ENCODE measurements around the gene SYNM.
"Not testable (repeated sequence)": the region's sequence is repeated elsewhere in the genome, so short reads cannot be mapped to it uniquely, and the experiment has no call there.

Gene SYNM, protein sequence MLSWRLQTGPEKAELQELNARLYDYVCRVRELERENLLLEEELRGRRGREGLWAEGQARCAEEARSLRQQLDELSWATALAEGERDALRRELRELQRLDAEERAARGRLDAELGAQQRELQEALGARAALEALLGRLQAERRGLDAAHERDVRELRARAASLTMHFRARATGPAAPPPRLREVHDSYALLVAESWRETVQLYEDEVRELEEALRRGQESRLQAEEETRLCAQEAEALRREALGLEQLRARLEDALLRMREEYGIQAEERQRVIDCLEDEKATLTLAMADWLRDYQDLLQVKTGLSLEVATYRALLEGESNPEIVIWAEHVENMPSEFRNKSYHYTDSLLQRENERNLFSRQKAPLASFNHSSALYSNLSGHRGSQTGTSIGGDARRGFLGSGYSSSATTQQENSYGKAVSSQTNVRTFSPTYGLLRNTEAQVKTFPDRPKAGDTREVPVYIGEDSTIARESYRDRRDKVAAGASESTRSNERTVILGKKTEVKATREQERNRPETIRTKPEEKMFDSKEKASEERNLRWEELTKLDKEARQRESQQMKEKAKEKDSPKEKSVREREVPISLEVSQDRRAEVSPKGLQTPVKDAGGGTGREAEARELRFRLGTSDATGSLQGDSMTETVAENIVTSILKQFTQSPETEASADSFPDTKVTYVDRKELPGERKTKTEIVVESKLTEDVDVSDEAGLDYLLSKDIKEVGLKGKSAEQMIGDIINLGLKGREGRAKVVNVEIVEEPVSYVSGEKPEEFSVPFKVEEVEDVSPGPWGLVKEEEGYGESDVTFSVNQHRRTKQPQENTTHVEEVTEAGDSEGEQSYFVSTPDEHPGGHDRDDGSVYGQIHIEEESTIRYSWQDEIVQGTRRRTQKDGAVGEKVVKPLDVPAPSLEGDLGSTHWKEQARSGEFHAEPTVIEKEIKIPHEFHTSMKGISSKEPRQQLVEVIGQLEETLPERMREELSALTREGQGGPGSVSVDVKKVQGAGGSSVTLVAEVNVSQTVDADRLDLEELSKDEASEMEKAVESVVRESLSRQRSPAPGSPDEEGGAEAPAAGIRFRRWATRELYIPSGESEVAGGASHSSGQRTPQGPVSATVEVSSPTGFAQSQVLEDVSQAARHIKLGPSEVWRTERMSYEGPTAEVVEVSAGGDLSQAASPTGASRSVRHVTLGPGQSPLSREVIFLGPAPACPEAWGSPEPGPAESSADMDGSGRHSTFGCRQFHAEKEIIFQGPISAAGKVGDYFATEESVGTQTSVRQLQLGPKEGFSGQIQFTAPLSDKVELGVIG (N-terminal part only)

DNA sequence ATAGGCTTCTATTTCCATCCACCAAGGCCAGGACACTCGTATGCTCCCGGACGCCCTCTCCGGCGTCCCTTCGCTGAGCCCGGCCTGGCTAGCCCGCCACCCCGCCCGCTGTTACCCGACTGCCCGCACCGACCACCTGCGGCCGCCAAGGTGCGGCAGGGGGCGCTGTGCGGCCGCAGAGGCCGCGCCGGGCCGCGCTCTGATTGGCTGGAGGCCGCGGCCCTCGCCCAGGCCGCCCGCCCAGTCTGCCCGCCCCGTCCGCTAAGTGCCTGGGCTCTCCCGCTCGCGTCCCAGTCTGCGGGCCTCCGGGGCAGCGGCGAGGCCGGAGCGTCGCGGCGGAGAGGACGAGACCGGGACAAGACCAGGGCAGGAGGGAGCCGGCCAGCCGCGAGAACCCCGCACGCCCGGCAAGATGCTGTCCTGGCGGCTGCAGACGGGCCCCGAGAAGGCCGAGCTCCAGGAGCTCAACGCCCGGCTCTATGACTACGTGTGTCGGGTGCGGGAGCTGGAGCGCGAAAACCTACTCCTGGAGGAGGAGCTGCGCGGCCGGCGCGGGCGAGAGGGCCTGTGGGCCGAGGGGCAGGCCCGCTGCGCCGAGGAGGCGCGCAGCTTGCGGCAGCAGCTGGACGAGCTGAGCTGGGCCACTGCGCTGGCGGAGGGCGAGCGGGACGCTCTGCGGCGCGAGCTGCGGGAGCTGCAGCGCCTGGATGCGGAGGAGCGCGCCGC lies at the start of gene SYNM:
Gene SYNM (plus strand): TSS at position 293 of the 726 bp plus-strand sequence. CDS start 120 bp downstream, at position 413.
- DNase-seq (ENCODE audit: low read depth), result peak; percentile 50

DNA sequence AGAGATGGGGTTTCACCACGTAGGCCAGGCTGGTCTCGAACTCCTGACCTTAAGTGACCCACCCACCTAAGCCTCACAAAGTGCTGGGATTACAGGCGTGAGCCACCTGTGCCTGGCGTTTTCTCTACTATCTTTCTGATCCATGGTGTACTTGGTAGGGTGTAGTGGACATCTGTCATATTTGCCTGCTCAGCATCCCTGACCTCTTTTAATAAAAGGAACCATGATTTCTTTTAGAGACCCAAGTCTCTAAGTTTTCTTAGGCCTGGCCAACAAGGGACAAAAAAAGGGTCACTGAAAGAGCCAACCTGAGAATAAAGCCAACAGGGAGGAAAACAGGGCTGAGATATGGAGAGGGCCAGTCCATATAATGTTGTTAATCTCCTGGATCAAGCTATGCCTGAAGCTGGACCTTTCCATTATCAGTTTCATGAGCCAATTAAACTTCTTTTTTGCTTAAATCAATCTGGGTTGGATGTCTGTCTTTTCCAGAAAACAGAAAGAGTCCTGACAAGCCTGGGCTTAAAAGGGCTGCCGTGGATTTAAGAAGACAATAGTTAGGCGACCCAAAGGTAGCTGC lies 49.2 kb upstream of the SYNM start:
- DNase-seq (ENCODE audit: low read depth), result no peak

DNA sequence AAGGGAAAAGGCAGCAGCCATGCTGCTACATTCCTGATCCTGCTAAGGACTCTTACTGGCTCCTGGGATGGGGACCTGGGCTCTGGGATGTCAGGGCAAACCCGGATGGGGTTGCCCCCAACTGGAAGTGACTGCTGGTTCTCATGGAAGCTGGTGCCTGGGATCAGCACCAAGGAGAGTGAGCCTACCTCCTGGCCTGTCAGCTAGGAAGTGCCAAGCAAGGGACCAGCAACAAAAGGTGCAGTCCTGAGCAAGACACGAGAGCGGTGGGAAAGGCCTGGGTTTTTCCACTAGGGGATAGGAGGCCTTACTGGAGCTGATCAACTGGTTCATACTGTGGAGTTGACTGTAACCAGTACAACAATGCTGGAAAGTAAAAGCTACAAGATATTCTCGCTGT lies 47.9 kb upstream of the SYNM start:
- no peak for DNase-seq (ENCODE audit: low read depth)

DNA sequence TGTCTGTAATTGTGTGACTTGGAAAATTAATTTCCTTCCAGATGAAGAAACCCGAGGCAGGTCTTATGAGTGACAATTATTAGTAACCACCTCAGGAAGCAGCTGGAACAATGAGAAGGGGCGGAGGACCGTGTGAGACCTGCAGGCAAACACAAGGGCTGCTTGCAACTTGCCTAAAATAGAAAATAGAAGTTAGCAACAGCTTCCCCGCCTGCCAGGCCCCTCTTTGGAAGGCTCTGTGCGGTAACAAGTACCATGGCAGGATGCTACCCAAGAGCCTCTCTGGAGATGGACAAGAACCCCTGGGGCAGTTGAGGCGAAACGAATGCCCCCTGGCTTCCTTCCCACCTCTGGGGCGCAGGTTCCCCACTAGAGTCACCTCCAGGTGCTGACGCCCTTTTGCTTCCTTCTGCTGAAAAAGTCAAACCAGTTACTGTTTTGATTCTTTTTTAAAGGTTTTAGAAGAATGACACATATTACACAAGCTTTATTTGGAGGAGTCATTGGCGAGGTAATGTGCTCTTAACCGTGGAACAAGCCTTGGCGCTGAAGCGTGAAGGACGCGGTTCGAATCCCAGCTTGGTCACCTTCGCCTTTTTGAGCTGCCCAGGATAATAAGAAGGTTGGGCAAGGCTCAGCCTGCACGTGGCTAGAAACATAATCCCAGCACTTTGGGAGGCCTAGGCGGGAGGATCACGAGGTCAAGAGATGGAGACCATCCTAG lies 47.0 kb upstream of the SYNM start:
- DNase-seq (ENCODE audit: low read depth), result no peak

DNA sequence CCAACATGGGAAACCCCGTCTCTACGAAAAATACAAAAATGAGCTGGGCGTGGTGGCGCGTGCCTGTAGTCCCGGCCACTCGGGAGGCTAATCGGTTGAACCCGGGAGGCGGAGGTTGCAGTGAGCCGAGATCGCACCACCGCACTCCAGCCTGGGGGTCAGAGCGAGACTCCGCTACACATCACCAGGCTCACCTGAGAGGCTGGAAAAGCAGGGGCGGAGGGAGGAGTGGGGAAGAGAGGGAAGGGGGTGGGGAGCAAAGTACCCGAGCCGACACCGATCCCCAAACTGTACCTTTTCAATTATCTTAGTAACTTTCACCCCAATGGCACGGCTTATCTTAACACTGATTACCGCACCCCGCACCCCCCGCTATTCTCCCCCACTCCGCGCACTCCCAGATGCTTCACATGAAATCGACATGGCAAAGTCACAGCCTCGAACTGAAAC lies 46.4 kb upstream of the SYNM start:
- no peak for DNase-seq (ENCODE audit: low read depth)

DNA sequence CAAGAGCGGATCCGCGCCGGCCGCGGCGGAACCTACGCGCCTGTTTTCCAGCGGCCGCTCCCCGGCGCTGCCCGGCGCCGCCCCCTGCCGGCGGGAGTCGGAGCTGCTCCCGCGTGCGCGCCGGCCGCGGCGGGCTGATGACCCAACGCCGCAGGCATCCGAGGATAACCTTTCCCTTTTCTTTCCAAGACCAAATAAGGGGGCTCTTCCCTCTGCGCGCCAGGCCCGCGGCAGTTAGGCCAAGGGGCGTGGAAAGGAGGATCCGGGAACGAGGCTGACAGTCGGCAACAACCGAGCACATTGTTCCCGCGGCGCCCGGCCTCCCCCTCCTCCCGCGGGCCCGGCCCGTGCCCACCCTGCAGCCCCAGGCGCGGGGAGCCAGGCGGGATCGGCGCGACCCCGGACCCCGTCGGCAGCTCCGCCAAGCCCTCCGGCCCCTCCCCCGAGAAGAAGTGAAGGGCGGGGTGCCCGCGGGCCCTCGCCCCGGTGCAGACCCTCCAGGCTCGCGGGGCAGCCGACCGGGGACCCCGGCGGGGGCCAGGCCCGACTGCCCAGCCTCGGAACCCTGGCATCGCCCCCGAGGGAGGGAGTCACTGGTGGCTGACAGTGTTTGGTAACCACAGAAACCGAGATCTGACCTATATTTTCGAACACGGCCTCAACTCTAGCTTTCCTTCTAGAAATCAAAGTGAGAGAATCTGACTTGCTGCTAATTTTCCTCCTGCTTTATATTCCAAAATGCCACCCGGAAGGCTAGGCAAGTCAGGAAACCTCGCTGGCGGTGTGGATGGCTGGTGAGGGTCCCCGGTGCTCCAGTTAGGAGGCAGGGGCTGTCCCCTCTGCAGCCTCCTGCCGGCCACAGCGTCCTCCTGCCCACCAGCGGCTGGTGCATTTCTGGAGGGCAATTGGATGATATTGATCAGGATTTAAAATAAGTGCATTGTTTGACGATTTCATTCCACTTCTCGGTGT lies 45.6 kb upstream of the SYNM start:
- peak; percentile 73 for DNase-seq (ENCODE audit: low read depth)

DNA sequence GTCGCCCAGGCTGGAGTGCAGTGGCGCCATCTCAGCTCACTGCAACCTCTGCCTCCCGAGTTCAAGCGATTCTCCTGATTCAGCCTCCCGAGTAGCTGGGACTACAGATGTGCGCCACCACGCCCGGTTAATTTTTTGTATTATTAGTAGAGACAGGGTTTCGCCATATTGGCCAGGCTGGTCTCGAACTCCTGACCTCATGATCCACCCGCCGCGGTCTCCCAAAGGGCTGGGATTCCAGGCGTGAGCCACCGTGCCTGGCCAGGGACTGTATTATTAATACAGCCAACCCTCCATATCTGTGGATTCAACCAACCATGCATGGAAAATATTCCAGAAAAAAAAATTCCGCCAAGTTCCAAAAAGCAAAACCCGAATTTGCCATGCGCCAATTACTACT lies 44.7 kb upstream of the SYNM start:
- not testable (repeated sequence) for DNase-seq (ENCODE audit: low read depth)

DNA sequence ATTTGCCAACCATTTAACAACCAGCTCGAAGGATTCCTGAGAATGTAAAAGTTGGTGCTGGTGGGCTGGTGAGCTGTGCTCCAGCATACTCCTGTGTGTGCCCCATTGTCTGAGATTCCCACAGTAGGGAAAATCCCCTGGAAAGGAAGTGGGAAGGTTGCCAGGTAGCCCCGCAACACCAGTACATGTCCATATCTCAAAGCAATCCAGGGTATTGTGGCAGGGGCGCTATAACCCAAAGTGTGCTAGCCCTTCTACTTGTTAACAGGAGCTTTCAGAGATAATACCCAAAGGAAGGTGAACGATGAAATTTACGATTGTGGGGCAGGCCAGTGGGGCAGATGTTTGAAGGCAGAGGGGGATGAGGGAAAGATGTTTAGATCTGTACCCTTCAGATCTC lies 42.7 kb upstream of the SYNM start:
- DNase-seq (ENCODE audit: low read depth), result no peak

DNA sequence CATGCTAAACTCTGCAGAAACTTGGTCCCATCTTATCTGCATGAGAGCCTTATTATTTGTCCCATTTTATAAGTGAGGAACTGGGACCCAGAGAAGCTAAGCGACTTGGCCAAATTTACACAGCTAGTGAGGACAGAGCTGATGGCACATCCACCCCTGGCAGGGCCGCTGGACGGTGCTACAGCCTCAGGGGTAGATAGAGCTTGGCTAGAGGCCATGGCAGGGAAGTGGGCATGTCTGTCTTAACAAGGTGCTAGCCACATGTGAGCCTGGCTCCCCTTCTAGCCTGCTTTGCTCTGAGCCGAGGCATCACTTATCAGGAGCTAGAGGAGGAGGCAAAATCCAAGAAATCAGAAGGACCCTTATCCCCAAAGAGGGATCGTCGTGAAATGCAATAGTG lies 36.7 kb upstream of the SYNM start:
- DNase-seq (ENCODE audit: low read depth), result no peak

DNA sequence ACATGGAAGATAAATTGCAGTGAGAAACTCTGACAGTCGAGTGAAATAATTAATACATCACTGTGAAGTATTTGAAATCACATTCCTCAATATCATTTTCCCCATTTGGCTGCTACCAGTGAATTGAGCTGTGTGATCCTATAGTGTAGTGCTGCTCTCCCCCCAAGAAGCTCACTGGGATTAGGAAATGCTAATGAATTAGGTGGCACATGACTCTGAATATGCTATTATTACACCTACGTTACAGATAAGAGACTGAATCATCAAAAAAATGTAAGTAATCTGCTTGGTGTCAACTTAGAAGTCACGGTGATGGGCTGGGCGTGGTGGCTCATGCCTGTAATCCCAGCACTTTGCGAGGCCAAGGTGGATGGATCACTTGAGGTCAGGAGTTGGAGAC lies 34.7 kb upstream of the SYNM start:
- no peak for DNase-seq (ENCODE audit: low read depth)

DNA sequence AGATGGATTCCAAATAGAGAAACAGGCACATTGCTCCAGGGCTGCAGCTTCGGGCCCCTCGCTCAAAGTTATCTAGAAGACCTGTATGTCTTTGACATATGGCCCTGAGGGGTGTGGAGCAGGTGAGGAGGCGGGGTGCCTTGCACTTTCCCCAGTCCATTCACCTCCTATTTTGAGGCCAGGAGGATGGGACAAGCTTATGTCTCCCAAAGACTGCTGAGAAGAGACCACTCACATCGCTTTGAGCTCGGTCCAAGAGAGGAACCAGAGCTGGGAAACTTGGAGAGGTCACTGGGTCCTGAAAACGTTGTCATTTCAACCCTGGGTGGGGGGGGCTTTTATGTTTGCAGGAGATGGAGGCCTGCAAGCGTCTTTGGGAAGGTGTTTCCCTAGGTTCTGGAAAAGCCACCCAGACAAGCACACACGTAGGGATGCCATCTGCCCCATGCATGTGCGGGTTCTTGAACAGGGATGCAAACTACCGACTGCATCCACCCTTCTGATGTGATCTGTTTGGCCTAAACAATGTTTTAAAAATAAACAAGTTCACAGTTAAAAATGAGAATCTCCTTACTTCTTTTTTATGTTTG lies 33.7 kb upstream of the SYNM start:
- DNase-seq (ENCODE audit: low read depth), result no peak

DNA sequence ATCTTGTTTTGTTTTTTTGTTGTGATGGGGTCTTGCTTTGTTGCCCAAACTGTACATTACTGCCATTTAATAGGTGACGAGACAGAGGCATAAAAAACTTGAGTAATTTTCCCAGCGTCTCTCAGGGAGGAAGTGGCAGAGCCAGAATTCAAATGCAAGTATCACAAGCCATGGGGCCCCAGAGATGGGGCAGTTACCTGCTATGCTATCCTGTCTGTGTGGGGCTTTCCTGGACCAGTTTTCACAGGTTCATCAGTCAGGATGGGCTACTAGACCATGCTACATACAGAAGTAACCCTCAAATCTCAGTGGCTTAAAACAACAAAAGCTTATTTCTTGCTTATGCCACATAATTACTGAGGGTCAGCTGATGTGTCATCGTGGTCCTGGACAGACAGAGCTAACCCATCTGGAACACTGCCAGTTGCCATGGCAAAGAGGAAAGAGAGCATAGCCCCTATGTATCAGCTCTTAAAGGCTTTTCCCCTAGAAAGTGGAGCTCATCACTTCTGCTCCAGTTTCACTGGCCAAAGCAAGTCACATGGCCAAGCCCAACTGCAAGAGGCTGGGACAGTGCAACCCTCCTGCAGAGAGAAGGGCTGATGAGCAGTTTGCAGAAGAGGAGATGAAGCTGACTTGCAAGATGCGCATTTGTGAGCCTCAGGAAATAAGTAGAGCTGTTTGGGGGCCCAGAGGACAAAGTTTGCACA lies 31.7 kb upstream of the SYNM start:
- no peak for DNase-seq (ENCODE audit: low read depth)

DNA sequence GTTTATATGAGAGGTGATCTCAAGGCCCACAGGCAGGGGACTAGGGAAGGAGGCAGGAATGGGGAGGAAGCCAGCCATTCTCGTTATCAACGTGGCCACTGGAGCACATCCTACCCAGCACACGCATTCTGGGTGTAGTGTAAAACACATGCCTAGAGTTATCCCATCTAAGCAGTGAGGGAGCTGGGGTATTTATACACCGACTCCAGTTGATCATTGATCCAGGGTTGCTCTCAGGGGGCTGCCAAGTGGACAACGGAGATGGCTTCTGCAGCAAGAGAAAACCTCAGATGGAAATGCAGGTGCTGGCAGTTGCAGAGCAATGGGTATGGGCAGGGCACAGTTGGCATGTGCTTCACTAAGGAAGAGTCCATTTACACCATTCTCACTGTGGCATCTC lies 30.4 kb upstream of the SYNM start:
- DNase-seq (ENCODE audit: low read depth), result no peak

DNA sequence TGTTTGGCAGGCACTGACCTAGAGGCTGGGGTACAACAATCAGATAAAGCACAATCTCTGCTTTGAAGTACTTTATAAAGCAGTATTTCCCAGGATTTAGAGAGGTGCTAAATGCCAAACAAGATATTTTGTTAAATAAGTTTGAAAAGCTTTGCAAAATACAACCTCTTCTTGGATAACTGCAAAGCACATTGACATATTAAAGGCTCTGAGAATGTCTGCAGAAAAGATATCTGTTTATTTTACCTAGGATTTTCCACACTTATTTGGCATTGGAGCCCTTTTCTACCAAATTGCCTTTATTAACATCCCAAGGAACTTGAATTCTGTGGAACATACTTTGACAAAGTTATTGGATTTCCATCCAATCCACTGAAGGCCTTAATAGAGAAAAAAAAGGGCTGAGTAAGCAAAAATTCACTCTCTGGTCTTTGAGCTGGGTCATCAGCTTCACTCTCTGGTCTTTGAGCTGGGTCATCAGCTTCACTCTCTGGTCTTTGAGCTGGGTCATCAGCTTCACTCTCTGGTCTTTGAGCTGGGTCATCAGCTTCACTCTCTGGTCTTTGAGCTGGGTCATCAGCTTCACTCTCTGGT lies 29.7 kb upstream of the SYNM start:
- DNase-seq (ENCODE audit: low read depth), result not testable (repeated sequence)

DNA sequence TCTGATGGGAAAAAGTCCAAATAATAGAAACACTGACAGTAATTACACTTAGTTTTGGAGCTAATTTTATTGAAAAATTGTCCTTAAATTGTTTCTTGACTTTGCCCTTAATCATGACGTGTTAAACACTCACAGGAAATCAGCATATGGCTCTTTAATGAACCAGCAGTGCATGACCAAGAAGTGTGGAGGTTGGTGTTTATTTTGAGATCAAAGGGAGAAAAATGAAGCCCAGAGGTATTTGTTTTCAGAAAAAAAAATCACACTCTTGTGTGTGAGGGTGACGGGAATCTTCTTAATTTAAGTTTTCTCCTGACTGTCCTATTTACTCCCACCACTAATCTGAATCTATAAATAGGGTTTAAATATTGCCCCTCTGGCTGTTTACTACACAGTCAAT lies 28.8 kb upstream of the SYNM start:
- DNase-seq (ENCODE audit: low read depth), result no peak

DNA sequence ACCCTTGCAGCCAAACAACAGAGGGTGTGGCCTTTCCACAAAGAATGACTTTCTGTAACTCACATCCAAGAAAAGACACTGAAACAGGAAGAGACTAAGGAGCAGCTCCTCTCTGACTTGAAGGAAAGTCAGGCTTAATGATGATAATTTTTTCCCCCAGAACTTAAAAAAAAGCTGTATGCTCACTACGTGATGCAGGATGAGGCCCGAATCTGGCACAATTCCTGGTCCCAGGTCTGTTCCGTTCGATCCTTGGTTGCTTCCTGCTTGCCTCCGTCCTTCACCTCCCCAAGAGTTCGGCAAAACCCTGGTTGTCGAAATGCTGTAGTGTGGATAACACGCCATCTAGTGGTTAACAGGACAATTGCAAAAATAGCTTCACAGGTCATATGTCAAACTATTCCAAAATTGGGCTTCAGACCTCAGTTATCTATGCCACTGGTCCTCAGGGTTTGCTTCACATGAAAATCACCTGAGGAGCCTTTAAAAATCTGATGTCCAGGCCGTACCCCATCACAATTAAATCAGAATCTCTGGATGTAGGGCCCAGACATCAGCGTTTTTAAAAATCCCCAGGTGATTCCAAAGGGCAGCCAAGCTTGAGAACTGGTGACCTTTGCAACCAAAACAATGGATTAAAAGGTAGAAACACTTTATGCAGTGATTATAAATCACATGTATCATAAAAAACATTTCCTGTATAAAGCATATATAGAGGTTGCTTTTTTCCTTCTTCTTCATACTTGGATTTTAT lies 28.1 kb upstream of the SYNM start:
- DNase-seq (ENCODE audit: low read depth), result peak; percentile 66

DNA sequence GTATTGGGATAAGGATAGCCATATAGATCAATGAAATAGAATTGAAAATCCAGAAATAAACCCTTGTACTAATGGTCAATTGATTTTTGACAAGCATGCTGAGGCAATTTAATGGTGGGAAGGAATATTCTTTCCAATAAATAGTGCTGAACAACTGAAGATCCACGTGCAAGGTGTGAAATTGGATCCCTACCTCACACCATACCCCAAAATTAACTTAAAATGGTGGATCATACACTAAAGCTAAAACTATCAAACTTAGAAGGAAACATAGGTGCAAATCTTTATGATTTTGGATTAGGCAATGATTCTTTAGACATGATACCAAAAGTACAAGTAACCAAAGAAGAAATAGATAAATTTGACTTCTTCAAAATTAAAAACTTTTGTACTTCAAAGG lies 22.1 kb upstream of the SYNM start:
- no peak for DNase-seq (ENCODE audit: low read depth)
